Nephron progenitor cell (in vitro differentiated cells): ENCODE results near the gene GALNT18.

ENCODE experiments used
- DNase-seq: peaks from one replicate; pipeline ENCODE4 v3.0.0; 2021
- H3K27ac Mint-ChIP-seq: 2 replicates; pipeline ENCODE4 v1.8.0; 2021; ENCODE audit warnings: mild to moderate bottlenecking, moderate library complexity, mixed read lengths
- H3K27me3 Mint-ChIP-seq: 2 replicates; pipeline ENCODE4 v1.8.0; 2021; ENCODE audit warnings: mild to moderate bottlenecking, low read depth, mixed read lengths; ENCODE audit not compliant: poor library complexity
- H3K36me3 Mint-ChIP-seq: 2 replicates; pipeline ENCODE4 v1.8.0; 2021; ENCODE audit warnings: low read depth, mixed read lengths
- H3K4me1 Mint-ChIP-seq: 2 replicates; pipeline ENCODE4 v1.8.0; 2021; ENCODE audit warnings: mixed read lengths
- H3K4me3 Mint-ChIP-seq: 2 replicates; pipeline ENCODE4 v1.8.0; 2021; ENCODE audit warnings: mild to moderate bottlenecking, moderate library complexity, mixed read lengths
- H3K9me3 Mint-ChIP-seq: 2 replicates; pipeline ENCODE4 v1.8.0; 2021; ENCODE audit warnings: mild to moderate bottlenecking, moderate library complexity, mixed read lengths
- CTCF ChIP-seq: fragments of 200-600 bp; sonication (generic); IDR thresholded peaks from 2 replicates; pipeline ENCODE4 v1.5.0; 2021; ENCODE audit warnings: antibody characterized with exemption

GALNT18 gene

GRCh38 chr11:11444804-11445131, 177.0 kb downstream of the GALNT18 start:
- Mint-ChIP-seq H3K27ac (no peak overlapping the region), H3K4me1 (peaks cover 21% of the 10 kb centered on the region), H3K27me3 (peaks cover 26% of the 10 kb centered on the region), H3K36me3 (no peaks in the 10 kb centered on the region), H3K4me3 (no peak overlapping the region), H3K9me3 (no peaks in the 10 kb centered on the region)
- DNase-seq, result no peak
- TF ChIP-seq CTCF, result no peak

- DNase-seq, result no peak
- no peaks in the 10 kb centered on the region for H3K9me3 Mint-ChIP-seq
- no peaks in the 10 kb centered on the region for H3K36me3 Mint-ChIP-seq
- H3K27ac Mint-ChIP-seq, result no peak overlapping the region
- H3K4me1 Mint-ChIP-seq, result peaks cover 23% of the 10 kb centered on the region
- peaks cover 26% of the 10 kb centered on the region for H3K27me3 Mint-ChIP-seq
- TF ChIP-seq CTCF, result no peak
- H3K4me3 Mint-ChIP-seq, result no peak overlapping the region
These were observed 177.6 kb downstream of the GALNT18 start for GRCh38 chr11:11444027-11444803.

GRCh38 chr11:11442791-11443190, 179.0 kb downstream of the GALNT18 start:
- H3K4me3 Mint-ChIP-seq, result no peak overlapping the region
- no peaks in the 10 kb centered on the region for H3K36me3 Mint-ChIP-seq
- H3K9me3 Mint-ChIP-seq, result no peaks in the 10 kb centered on the region
- peaks cover 24% of the 10 kb centered on the region for H3K27me3 Mint-ChIP-seq
- H3K4me1 Mint-ChIP-seq, result peaks cover 23% of the 10 kb centered on the region
- no peak for DNase-seq
- no peak for TF ChIP-seq CTCF
- no peak overlapping the region for H3K27ac Mint-ChIP-seq

GRCh38 chr11:11441516-11441915, 180.3 kb downstream of the GALNT18 start:
- H3K36me3 Mint-ChIP-seq, result no peaks in the 10 kb centered on the region
- peaks cover 28% of the 10 kb centered on the region for H3K4me1 Mint-ChIP-seq
- H3K27me3 Mint-ChIP-seq, result peaks cover 15% of the 10 kb centered on the region
- H3K9me3 Mint-ChIP-seq, result no peaks in the 10 kb centered on the region
- no peak for DNase-seq
- no peak for TF ChIP-seq CTCF
- no peak overlapping the region for H3K4me3 Mint-ChIP-seq
- H3K27ac Mint-ChIP-seq, result no peak overlapping the region

- DNase-seq, result no peak
- peaks cover 28% of the 10 kb centered on the region for H3K4me1 Mint-ChIP-seq
- peaks cover 15% of the 10 kb centered on the region for H3K27me3 Mint-ChIP-seq
- H3K36me3 Mint-ChIP-seq, result no peaks in the 10 kb centered on the region
- H3K9me3 Mint-ChIP-seq, result no peaks in the 10 kb centered on the region
- no peak overlapping the region for H3K27ac Mint-ChIP-seq
- no peak for TF ChIP-seq CTCF
- no peak overlapping the region for H3K4me3 Mint-ChIP-seq
These were observed 180.7 kb downstream of the GALNT18 start for GRCh38 chr11:11441091-11441490.

GRCh38 chr11:11440144-11440543, 181.7 kb downstream of the GALNT18 start:
- Mint-ChIP-seq H3K4me3 (no peak overlapping the region), H3K27me3 (peaks cover 14% of the 10 kb centered on the region), H3K36me3 (no peaks in the 10 kb centered on the region), H3K27ac (no peak overlapping the region), H3K9me3 (no peaks in the 10 kb centered on the region), H3K4me1 (peaks cover 32% of the 10 kb centered on the region)
- DNase-seq, result no peak
- TF ChIP-seq CTCF, result no peak
